K562 (cell line): Measurements from ENCODE around the gene PGAM2. TPM values are rescaled to one million over a fixed set of nuclear protein-coding genes. Genes with fewer than 3 reads are reported as not detected.

Experiments
- ATAC-seq: fragments of 200-7000 bp; cut with Tn5 transposase; 3 replicates; pipeline ENCODE4 v1.9.1; 2020; ENCODE audit warnings: moderate library complexity
- BruUV-seq: library from RNA; stranded (reverse); fragments of 400-500 nt; replicated peaks from 2 replicates; lab custom pipeline; 2021; lab: Mats Ljungman, UMichigan
- CTCF ChIA-PET: fragments of 300-600 bp; formaldehyde crosslinking; extraction: SDS; loops from one replicate; lab custom pipeline; 2021; ENCODE audit warnings: low intra/inter-chr PET ratio; lab: Yijun Ruan, JAX
- POLR2A ChIA-PET: fragments of 300-600, 350-650 bp; sonication (Branson Sonifier 250); formaldehyde crosslinking; extraction: SDS; loops from one replicate; lab custom pipeline; 2021; ENCODE audit warnings: antibody characterized with exemption, inconsistent platforms; lab: Yijun Ruan, JAX
- DNase-seq, 4 experiments: peaks; one replicate each; pipeline versions ENCODE4 v3.0.0 to v3.0.0-alpha.2; 2011 to 2018; ENCODE audit warnings: low spot score in 3 of 4, mixed read lengths in 3 of 4; ENCODE audit errors: extremely low read depth in 1 of 4
- FAIRE-seq: peaks from 2 replicates; lab custom pipeline; 2011; peaks lifted over from hg19 to GRCh38; lab: Jason Lieb, UNC
- H2AFZ ChIP-seq: 2 replicates; pipeline ENCODE4 v1.6.0; 2011; ENCODE audit warnings: low read depth, low read length, control low read depth, inconsistent platforms
- H3K27ac ChIP-seq: fragments of 200-600 bp; 3 replicates; pipeline ENCODE4 v1.8.0; 2011; ENCODE audit warnings: low read depth, mild to moderate bottlenecking, control low read depth, inconsistent platforms, low read length, moderate library complexity, mixed read lengths; ENCODE audit errors: extremely low read depth
- H3K27me3 ChIP-seq, 2 experiments: fragments of 300-600 bp in 1 of 2; 2 replicates in 1 of 2; 3 replicates in 1 of 2; pipeline versions ENCODE4 v1.6.0 to v1.8.0; 2011; ENCODE audit warnings: inconsistent platforms in 2 of 2, low read length in 2 of 2, mild to moderate bottlenecking in 1 of 2, mixed read lengths in 1 of 2, moderate library complexity in 1 of 2; ENCODE audit not compliant: control insufficient read depth in 2 of 2, insufficient read depth in 2 of 2
- H3K36me3 ChIP-seq: fragments of 300-600 bp; 3 replicates; pipeline ENCODE4 v1.8.0; 2011; ENCODE audit warnings: mild to moderate bottlenecking, low read length, inconsistent platforms; ENCODE audit not compliant: control insufficient read depth, insufficient read depth
- H3K4me1 ChIP-seq, 2 experiments: fragments of 200-600 bp in 1 of 2; replicated peaks in 1 of 2; 2 replicates in 1 of 2; 3 replicates in 1 of 2; pipeline versions ENCODE4 v1.5.1 to v1.8.0; 2011; ENCODE audit warnings: inconsistent platforms in 2 of 2, low read length in 2 of 2, mild to moderate bottlenecking in 1 of 2, mixed read lengths in 1 of 2, moderate library complexity in 1 of 2; ENCODE audit not compliant: control insufficient read depth in 2 of 2, insufficient read depth in 2 of 2
- H3K4me2 ChIP-seq: 2 replicates; pipeline ENCODE4 v1.6.1; 2011; ENCODE audit warnings: low read length, control low read depth, inconsistent platforms, mixed read lengths; ENCODE audit not compliant: insufficient read depth
- H3K4me3 ChIP-seq: fragments of 200-600 bp; sonication (generic), shearing (Covaris generic); 2 replicates; pipeline ENCODE4 v1.5.1; 2016; ENCODE audit warnings: control low read depth, inconsistent platforms
- H3K79me2 ChIP-seq: fragments of 200-600 bp; 3 replicates; pipeline ENCODE4 v1.8.0; 2011; ENCODE audit warnings: low read length, inconsistent platforms; ENCODE audit not compliant: control insufficient read depth, insufficient read depth
- H3K9ac ChIP-seq, 2 experiments: 2 replicates each; pipeline versions ENCODE4 v1.6.0 to v1.6.1; 2011; ENCODE audit warnings: low read depth in 2 of 2, low read length in 2 of 2, control low read depth in 1 of 2, inconsistent platforms in 1 of 2, mild to moderate bottlenecking in 1 of 2, mixed read lengths in 1 of 2; ENCODE audit not compliant: insufficient read depth in 1 of 2
- H3K9me1 ChIP-seq: one replicate; pipeline ENCODE4 v1.6.0; 2011; ENCODE audit warnings: inconsistent platforms, mild to moderate bottlenecking, low read length, moderate library complexity; ENCODE audit not compliant: control insufficient read depth, insufficient read depth
- H3K9me3 ChIP-seq: replicated peaks from 2 replicates; pipeline ENCODE4 v1.5.1; 2011; ENCODE audit warnings: low read depth, low read length, inconsistent platforms; ENCODE audit not compliant: control insufficient read depth, insufficient read depth
- H4K20me1 ChIP-seq: replicated peaks from 2 replicates; pipeline ENCODE4 v1.6.1; 2011; ENCODE audit warnings: low read length, inconsistent platforms, mixed read lengths; ENCODE audit not compliant: control insufficient read depth, insufficient read depth
- ATF3 ChIP-seq, 2 experiments: fragments of 450-650 bp in 1 of 2; sonication (generic) in 1 of 2; formaldehyde crosslinking in 1 of 2; IDR thresholded peaks in 1 of 2; conservative IDR thresholded peaks in 1 of 2; 2 replicates each; pipeline versions ENCODE4 v1.6.1 to v1.8.1; 2016 to 2023; ENCODE audit warnings: mild to moderate bottlenecking in 2 of 2, moderate library complexity in 2 of 2, inconsistent platforms in 1 of 2, missing genetic modification reagents in 1 of 2
- CEBPB ChIP-seq: fragments of 450-650 bp; IDR thresholded peaks from 2 replicates; pipeline ENCODE4 v1.6.1; 2016; ENCODE audit warnings: missing genetic modification characterization, missing compliant biosample characterization
- CEBPG ChIP-seq, 3 experiments: fragments of 200-800 bp in 1 of 3; sonication (Bioruptor generic) in 1 of 3; sonication (generic) in 1 of 3; formaldehyde crosslinking in 1 of 3; IDR thresholded peaks in 2 of 3; conservative IDR thresholded peaks in 1 of 3; 2 replicates each; pipeline versions ENCODE4 v1.6.1 to v1.8.0; 2016 to 2022; ENCODE audit warnings: missing compliant biosample characterization in 2 of 3, missing genetic modification characterization in 2 of 3, mild to moderate bottlenecking in 1 of 3, missing genetic modification reagents in 1 of 3
- USF2 ChIP-seq: sonication (generic); formaldehyde crosslinking; IDR thresholded peaks from 2 replicates; pipeline ENCODE4 v1.5.0; 2020; ENCODE audit warnings: missing genetic modification reagents
- XRCC3 ChIP-seq: fragments of 450-650 bp; IDR thresholded peaks from 2 replicates; pipeline ENCODE4 v1.6.1; 2017; ENCODE audit warnings: mild to moderate bottlenecking, moderate library complexity
- ZNF507 ChIP-seq: conservative IDR thresholded peaks from 2 replicates; pipeline ENCODE4 v1.6.1; 2017; ENCODE audit warnings: missing genetic modification characterization, missing compliant biosample characterization
- ZSCAN32 ChIP-seq: fragments of 450-650 bp; formaldehyde crosslinking; IDR thresholded peaks from 2 replicates; pipeline ENCODE4 v1.4.0; 2020; ENCODE audit warnings: mild to moderate bottlenecking, moderate library complexity
- WGBS: fragments of 100-300 bp; shearing (Covaris generic); methylation state at CpG from one replicate; pipeline ENCODE4 v1.1.6; 2016; ENCODE audit warnings: low coverage, mixed read lengths; ENCODE audit not compliant: insufficient coverage; ENCODE audit errors: missing lambda C conversion rate; 5-methylcytosine and 5-hydroxymethylcytosine counted together
- in situ Hi-C: fragments of 300-500 bp; cut with MboI; formaldehyde crosslinking; loops from 4 replicates; pipeline ENCODE4 v1.15.0; 2018; ENCODE audit warnings: inconsistent platforms, mixed read lengths
- intact Hi-C: fragments of 100-400 bp; cut with micrococcal nuclease; formaldehyde crosslinking; loops from 2 replicates; pipeline ENCODE4 v1.14.2; 2022
- polyA plus RNA-seq, 8 experiments: library from polyadenylated mRNA; depleted of rRNA in 4 of 8; stranded (reverse) in 5 of 8; unstranded in 3 of 8; fragments of >200 nt; fragmentation: Nextera tagmentation in 2 of 8; fragmentation: Illumina TruSeq in 1 of 8; extraction: Ambion mirVana in 2 of 8; extraction: Trizol in 1 of 8; gene quantifications; 2 replicates each; pipeline versions ENCODE4 v1.2.1 to v1.2.3, GENCODE V29; 2011 to 2014; ENCODE audit warnings: inconsistent platforms in 1 of 8, missing spikeins in 1 of 8
- total RNA-seq, 7 experiments: library from RNA; depleted of rRNA in 6 of 7; stranded (reverse); fragments of >200 nt in 6 of 7; fragmentation: Illumina TruSeq in 2 of 7; extraction: Trizol in 2 of 7; gene quantifications; 2 replicates each; pipeline versions ENCODE4 v1.2.1 to v1.2.3, GENCODE V29; 2011 to 2021; ENCODE audit warnings: low replicate concordance in 1 of 7

PGAM2 gene
- total and polyA plus RNA-seq, 9 of the 15 experiments (the other 6 are each of a cell fraction or from before 2014, with no cell fraction given) = not detected

DNA sequence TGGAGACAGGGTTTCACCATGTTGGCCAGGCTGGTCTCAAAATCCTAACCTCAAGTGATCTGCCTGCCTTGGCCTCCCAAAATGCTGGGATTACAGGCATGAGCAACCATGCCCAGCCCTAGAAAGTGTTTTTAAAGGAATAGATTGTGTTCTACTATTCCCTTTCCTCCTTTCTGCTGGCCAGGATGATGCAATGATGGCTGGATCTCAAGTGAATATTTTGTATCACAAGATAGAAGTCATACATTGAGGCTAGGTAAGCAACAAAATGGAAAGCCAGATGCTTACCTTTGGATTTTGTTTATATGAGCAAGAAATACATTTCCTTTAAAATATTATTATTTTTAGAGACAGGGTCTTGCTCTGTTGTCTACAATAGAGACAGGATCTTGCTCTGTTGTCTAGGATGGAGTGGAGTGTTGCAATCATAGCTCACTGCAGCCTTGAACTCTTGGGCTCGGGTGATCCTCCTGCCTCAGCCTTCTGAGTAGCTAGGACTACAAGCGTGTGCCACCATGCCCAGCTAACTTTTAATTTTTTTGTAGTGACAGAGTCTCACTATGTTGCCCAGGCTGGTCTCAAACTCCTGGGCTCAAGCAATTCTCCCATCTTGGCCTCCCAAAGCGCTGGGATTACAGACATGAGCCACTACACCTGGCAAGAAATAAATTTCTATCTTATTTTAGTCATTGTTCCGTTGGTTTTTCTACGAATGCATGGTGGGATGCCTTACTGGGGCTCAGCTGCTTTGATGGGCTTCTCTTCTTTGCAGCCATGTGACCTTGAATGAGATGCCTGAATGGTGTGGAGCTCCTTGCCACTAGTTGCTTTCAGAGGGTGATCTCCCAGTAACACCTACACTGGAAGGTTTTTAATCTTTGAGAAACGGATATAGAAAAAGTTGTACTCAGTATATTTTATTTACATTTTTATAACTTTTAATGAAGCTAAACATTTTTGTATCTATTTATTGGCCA, 33.0 kb upstream of the PGAM2 start:
- ChIA-PET CTCF (no interaction called here), POLR2A (interaction anchor here (0.6 to 3.2 kb wide), 5 partner anchors 11 to 182 kb away, joined by 3 to 13 read pairs (median 4); no protein-coding TSS in a partner anchor)
- 15% methylated on average over 6 of the region's 6 CpGs for WGBS
- Histone ChIP-seq H2AFZ (0 out of 2 replicates have a peak overlapping the region, but pooled peaks have one; percentile 4), H3K79me2 (no peaks in the 10 kb centered on the region), H3K4me1 (peaks cover 0 to 16% of the 10 kb centered on the region in 2 experiments; a peak in 4 of 5 replicates), H3K4me2 (no peak overlapping the region), H3K9me3 (no peaks in the 10 kb centered on the region), H3K27me3 (peaks cover 0 to 14% of the 10 kb centered on the region in 2 experiments; a peak in 3 of 5 replicates), H3K36me3 (no peaks in the 10 kb centered on the region), H3K9me1 (no peaks in the 10 kb centered on the region), H3K9ac (no peak overlapping the region), H3K4me3 (no peak overlapping the region), H4K20me1 (no peaks in the 10 kb centered on the region), H3K27ac (no peak overlapping the region)
- ATAC-seq (no peak), FAIRE-seq (no peak), DNase-seq (no peak)
- TF ChIP-seq CEBPB (tag) (peak; percentile 76), ZSCAN32 (CRISPR knock-in tag) (peak; percentile 32; the same call in 1 of the 2 replicates), USF2 (no peak), XRCC3 (no peak), ZNF507 (tag) (no peak), CEBPG (CRISPR knock-in tag; IDR thresholded peaks at IDR 0.05) (peak; percentile 56; the same call in 1 of the 2 replicates), CEBPG (tag; conservative IDR thresholded peaks at IDR 0.05 in 1 of 2, IDR thresholded peaks at IDR 0.05 in 1 of 2) (peak; percentile 67 to 88; a peak in 3 of 4 replicates), ATF3 (IDR thresholded peaks at IDR 0.05) (peak; percentile 88), ATF3 (CRISPR knock-in tag; conservative IDR thresholded peaks at IDR 0.05) (no peak)
- in situ Hi-C loops = no loop called here
- intact Hi-C loops = no loop called here
- no TSS peak for BruUV-seq
